Tongue (tissue), 2 donors: ENCODE data around the gene BICD2. TPM values are rescaled to one million over a fixed set of nuclear protein-coding genes. Genes with fewer than 3 reads are reported as not detected.
"Not testable (repeated sequence)": the region's sequence is repeated elsewhere in the genome, so short reads cannot be mapped to it uniquely, and the experiment has no call there.

Experiments
- DNase-seq: peaks from one replicate; pipeline ENCODE4 v3.0.0-alpha.2; 2015
- total RNA-seq: library from RNA; depleted of rRNA; stranded (reverse); fragments of >200 nt; gene quantifications from one replicate; pipeline ENCODE4 v1.2.3, GENCODE V29; 2014

The BICD2 gene
- total RNA-seq, 1 donor from 2014 or later = 59.5 TPM

DNA sequence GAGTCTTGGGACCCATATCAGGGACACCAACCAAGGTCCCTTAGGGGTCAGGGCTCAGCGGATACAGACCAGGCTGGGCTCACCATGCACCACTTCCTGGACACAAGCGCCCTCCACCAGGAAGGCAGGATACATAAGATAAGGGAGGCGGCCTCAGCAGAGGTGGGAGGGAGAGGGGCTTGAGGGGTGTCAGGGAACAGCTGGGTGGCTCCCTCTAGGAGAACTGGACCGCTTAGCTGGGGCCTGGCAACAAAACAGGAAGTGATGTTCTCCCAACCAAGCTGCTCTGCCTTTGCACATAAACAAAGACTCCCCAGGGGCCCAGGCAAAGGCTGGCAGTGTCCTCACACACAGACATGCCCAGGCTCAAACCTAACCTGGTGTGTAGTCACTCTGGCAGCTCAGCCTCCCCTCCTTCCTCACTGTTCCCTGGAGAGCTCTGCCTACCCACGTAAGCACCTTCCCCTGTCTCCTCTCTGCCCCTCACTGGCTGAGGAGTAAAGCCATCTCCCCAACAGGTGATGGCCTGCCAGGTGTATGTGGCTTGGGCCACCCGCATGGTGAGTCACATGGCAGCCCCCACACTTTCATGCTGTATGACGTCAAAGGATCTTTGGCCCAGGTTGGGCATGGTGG is 5.8 kb upstream of the BICD2 start:
- peak; percentile 46 for DNase-seq

DNA sequence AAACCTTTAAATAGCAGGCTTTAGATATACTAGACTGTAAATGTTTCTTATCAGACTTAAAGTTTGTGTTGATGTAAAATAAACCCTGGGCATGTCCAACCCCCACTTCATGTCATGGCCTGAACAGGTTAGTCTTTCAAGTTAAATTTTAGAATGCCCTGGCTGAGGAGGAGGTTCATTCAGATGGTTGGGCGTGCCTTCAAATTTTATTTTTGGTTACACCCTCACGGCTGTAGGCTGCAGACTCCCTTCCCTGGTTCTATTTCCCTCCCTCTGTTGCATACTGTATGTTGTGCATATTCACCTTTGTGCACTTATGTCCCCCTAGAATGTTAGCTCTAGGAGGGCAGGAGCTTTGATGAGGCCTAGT is 5.3 kb upstream of the BICD2 start:
- DNase-seq = peak; percentile 12

DNA sequence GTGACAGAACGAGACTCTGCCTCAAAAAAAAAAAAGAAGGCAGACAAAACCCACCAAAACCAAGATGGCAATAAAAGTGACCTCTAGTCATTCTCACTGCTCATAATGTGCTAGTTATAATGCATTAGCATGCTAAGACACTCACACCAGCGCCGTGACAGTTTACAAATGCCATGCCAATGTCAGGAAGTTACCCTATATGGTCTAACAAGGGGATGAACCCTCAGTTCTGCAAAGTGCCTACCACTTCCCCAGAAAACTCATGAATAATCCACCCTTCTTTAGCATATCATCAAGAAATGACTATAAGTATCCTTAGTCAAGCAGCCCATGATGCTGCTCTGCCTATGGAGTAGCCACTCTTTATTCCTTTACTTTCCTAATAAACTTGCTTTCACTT is 4.7 kb upstream of the BICD2 start:
- DNase-seq = no peak

GRCh38 chr9:92768816-92769215 is 4.2 kb upstream of the BICD2 start:
- DNase-seq = not testable (repeated sequence)

GRCh38 chr9:92767066-92768054 is 2.7 kb upstream of the BICD2 start:
- DNase-seq = no peak

DNA sequence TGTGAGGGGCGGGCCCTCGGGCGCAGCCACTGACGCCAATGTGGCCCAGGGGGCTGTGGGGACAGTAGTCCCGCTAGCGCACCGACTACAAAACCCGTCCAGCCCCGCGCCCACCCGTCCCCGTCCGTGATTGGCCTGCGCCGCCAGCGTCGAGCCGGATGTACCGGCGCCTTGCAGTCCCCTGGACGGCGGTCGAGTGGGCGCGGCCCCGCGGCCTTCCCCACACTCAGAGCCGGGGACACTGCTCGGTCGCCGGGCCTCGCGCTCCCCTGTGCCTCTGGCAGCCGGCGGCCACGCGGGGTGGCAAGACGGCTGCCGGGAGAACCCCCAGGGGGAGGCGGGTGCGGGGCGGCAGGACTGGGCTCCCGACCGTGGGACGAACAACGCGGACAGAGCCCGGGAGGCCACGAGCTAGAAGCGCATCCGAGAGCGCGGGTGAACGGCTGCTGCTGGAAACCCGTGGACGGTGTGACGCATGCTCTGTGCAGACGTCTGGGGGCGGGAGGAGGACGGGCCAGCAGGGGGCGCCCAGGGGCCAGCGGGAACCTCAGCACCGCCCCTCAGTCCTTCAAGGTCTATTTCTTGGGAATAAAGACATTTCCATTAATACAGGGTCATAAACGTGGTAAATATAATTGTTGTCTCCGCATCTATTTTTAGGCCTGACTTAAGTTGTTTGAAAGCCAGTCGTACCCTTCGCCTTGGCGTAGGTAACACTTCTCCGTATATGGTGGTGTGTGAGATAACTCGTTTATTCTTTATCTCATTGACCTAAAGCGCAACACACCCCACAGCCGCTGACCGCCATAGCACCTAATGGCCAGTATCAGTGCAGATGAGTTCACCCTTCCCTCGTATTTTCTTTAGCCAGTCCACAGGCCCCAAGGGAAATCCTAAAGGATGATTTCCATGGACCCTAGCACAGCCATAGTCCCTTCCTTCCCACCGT is 629 bp upstream of the BICD2 start:
- DNase-seq = peak; percentile 99

DNA sequence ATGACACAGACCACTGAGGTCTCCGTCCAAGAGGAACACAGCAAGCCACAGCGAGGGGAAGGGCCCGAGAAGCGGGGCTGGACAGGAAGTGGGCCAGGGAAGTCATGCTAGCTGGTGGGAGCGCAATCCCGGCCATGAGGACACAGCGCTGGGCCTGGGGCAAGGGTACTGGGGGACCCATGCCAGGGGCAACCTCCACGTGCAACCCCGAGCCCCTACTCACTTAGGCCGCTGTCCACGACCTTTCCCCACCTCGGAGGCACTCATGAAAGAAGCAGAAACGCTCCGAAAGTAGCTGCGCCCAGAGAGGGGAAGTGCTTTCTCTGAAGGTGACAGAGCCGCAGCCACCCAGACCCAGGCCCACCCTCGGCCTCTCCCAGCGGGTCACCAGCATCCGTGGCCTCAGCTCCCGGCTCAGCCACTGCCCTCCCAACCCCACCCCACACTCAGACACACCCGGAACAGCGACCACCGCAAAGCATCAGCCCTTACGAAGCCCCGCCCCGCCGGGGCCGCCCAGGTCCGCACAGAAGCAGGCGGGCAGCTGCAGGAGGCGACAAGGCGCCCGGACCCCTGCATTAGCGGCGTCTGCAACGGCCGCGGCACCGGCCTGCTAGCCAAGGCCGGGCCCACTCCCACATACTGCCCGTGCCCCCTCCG is 782 bp downstream of the BICD2 start:
- peak; percentile 54 for DNase-seq

DNA sequence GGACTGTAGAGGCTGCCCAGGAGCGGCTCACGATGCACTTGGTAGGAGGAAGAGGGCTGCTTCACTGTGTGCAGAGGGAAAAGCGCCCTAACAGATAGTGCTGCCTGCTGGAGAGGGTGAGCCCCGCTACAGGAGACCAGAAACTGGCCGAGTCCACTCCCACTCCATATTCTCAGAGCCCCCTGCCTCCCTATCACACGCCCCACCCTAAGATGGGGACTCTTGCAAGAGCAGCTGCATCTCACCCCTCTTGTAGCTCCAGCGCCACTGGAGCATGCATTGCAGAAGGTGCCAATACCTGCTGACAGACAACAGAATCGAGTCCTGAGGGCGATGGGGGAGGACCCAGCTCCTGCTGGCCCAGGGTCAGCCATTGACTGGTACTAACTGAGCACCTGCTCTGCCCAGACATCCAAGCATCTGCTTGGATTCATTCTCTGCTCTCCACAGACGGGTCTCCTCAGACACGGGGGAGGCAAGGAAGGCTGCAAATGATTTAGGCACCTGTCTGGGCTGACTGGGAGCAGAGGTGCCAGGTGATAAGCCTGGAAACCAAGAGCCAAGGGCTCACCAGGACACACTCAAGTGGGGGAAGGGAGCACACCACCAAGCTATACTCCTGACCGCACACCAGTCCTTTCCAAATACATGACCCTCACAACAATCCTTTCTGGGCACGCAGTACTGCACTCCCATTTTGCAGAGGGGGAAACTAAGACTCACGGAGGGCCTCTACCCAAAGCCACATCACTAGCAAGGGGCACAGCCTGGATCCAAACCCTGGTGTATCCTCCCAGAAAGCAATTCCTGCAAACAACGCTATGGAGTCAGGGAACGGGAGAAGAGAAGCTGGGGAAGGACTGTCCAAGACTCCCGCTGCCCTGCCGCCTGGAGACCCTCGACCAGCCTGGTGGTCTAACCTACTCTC is 1.6 kb downstream of the BICD2 start:
- DNase-seq = no peak

DNA sequence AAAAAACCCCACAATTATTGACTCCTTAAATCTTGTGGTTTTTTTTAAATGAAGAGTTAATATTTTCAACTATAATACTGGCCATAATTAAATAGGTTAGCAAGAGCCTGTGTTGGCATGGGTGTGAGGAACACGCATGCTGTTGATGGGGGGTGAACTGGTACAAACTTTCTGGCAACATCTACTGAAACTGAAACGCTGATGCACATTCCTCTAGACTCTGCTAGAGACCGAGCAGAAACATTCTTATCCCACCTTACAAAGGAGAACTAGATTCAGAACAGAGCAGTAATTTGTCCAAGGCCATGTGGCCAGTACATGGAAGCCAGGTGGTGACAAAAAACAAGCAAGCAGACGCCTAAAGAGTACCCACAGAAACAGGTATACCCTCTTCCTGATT is 2.4 kb downstream of the BICD2 start:
- DNase-seq = no peak

GRCh38 chr9:92761686-92762085 is 2.9 kb downstream of the BICD2 start:
- DNase-seq = no peak

DNA sequence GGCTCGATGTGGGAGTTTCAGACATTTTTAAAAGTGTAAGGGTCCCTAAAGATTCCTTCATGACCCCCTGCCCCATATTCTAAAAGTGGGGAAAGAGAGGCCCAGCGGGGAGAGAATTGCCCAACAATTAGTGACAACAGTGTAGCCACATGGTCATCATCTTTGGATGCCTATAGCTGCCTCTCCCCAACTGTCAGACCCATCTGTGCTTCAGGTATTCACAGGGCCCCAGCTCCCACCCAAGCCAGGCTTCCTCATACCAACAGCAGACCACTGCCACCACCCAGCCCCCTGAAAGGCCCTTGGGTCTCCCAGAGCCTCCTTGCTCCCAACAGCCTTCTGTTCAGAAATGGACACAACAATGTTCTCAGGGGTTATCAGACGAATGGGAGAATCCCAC is 4.1 kb downstream of the BICD2 start:
- no peak for DNase-seq

DNA sequence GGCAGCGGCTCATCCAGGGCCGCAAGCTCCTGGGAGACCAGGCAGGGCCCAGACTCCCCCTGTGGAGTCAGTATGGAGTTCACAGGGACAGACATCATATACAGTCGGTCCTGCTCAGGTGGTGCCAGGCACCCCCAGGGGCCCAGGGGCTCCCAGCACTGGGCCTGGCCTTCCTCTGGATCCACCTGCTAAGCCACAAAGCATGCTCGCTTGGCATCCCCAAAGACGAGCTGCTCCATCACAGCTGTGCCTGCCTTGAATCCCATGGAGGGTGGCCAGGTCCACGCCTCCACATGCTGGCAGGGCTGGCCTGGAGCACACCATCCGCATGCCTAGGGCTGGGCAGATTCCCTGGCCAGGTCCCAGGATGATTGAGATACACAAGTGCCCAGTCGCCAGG is 4.6 kb downstream of the BICD2 start:
- DNase-seq = peak; percentile 94

DNA sequence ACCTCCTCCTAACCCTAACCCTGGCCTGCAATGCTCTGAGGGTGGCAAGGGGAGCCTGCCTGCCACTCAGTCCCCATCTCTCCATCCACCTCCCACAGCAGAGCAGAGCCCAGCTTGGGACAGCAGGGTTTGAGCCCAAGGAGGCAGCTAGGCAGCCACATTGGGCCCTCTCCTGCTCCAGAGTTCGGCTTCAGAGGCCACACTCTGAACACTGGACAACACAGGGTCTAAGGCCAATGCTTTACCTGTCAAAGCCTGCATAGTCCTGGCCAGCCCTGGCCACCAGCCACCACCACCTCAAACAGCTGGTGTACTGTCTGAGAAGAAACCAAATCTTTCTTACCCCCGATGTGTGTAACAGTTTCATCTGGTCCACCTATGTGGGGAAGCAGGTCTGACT is 5.2 kb downstream of the BICD2 start:
- DNase-seq = no peak

GRCh38 chr9:92756792-92757191 is 7.8 kb downstream of the BICD2 start:
- DNase-seq = no peak

DNA sequence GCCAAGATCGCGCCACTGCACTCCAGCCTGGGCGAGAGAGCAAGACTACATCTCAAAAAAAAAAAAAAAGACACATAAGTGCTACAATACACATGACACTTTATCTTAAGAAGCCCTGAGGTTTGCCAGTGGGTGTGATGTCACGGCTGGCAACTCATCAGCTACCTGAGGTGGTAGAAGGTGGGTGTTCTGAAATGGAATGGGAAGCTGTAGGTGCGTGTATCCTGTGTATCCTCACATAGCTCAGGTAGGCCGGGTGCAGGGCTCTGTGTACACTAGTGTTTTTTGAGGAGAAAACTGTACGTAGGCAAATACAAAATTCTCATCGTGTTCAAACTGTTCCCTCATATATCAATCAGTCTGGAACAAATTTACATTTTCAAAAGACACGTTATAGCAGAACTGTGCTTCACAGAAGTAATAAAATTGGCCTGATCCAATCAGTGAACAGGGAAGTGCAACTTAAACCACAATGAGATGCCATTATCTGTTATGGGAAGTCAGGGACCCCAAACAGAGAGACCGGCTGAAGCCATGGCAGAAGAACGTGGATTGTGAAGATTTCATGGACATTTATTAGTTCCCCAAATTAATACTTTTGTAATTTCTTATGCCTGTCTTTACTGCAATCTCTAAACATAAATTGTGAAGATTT is 10.4 kb downstream of the BICD2 start:
- DNase-seq = no peak

- DNase-seq = no peak
These were observed 11.7 kb downstream of the BICD2 start for GRCh38 chr9:92752812-92753404.

GRCh38 chr9:92749934-92750315 is 14.7 kb downstream of the BICD2 start:
- no peak for DNase-seq

DNA sequence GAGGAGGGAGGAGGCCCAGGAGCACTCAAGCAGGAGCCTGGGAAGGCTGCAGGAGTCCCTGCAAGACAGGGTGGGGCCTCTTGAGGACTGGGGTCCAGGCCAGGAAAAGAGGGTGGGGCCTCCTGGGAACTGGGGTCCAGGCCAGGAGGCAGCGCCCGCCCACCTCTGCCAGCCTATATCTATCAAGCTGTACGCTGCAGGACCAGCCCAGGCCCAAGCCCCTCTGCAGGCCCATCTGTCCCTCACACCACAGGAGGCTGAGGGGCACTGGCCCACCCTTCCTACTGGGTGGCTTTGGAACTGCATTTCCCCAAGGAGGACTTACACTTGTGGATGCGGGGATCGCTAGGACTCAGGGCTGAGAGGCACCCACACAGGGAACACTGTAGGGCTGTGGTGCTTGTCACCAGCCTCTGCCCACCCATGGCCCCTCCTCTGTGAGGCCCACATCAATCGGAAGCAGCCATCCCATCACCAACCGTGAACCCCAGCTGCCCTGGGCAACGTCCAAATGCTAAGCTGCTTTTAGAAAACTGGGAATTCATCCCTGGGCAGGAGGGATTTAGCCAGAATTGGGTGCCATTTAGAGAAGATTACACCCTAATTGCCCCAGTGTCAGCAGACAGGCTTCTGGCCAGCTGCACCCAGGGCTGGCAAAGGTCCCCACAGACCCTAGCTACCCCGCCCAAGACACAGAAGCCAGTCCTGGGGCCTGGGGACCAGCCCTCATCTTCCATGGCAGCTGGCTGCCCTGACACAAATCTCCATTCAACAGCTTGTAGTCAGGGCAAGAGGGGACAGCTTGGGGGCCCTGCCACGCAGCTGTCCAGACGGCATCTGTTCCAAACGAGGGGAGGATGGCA is 15.3 kb downstream of the BICD2 start:
- peak; percentile 94 for DNase-seq

DNA sequence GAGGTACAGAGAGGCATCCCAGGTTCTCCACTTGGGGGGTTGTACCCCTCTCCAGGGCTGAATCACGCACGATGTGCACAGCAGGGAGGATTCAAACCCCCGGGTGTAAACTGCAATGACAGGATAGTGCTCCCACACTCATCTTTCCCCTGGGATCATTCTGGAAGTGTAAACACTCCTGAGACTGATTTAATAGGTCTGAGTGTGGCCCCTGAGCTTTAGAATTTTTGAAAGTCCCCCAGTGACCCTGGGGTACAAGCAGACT is 16.5 kb downstream of the BICD2 start:
- DNase-seq = no peak
